Stomach (tissue), 4 donors: ENCODE results near the gene ADAMTS15.

Experiments
- CTCF ChIP-seq, 7 experiments: fragments of 450-650 bp in 4 of 7; fragments of 200-600 bp in 3 of 7; sonication (generic) in 3 of 7; IDR thresholded peaks; one replicate each; pipeline ENCODE4 v1.5.1; 2016 to 2019; ENCODE audit warnings: antibody characterized with exemption in 7 of 7, control low read depth in 2 of 7, mild to moderate bottlenecking in 1 of 7
- EP300 ChIP-seq: sonication (generic); formaldehyde crosslinking; IDR thresholded peaks from one replicate; pipeline ENCODE4 v1.6.1; 2017; ENCODE audit warnings: antibody characterized with exemption
- POLR2A ChIP-seq, 4 donors: fragments of 450-650 bp; IDR thresholded peaks; one replicate each; pipeline ENCODE4 v1.6.1; 2016; ENCODE audit warnings: antibody characterized with exemption in 4 of 4, control low read depth in 2 of 4, mild to moderate bottlenecking in 1 of 4, moderate library complexity in 1 of 4

- TF ChIP-seq POLR2A (IDR thresholded peaks at IDR 0.05) (no peak), CTCF (IDR thresholded peaks at IDR 0.05) (no peak), EP300 (no peak)
Observed at GRCh38 chr11:130512662-130513061, 64.2 kb downstream of the ADAMTS15 start.
